Measurements from ENCODE around the gene SEMA3G. TPM values are rescaled to one million over a fixed set of nuclear protein-coding genes. Genes with fewer than 3 reads are reported as not detected.

SEMA3G gene
- total and polyA plus RNA-seq, 9 donors = 10.8 to 20.3 (median 15.6) TPM

DNA sequence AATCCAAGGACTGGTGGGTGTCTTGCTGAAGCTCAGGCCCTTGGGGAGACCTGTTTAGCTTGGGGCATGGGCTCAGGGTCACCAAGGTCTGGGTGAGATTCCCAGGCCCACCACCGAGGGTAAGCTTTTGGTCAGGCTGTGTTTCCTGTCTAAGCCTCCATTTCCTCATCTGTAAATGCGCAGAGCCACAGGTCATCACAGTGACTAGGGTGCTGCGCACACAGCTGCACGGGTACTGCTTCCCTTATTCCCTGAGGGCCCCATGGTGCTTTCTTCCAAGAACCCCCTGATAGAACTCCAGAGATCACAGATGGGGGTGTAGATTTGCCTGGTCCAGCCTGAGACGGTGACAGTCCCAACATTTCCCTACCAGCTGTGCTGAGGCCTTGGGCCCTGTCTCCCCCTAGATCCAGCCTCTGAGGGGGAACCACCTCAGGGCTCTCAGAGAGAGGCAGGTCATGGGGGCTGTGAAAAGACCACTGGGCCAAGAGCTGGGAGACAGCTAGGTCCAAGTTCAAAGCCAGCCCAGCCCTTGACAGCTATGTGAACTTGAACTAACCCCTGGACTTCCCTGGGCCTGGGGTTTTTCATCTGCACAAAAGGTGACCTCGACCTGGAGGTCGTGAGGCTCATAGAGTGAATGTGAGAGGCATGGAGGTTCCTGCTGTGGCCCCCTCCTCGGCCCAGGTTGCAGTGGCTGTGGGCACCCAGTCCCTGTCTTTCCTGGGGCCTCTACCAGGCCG, 60.7 kb downstream of the SEMA3G start:
- DNase-seq = no peak
- peaks cover 8% of the 10 kb centered on the region for H3K36me3 ChIP-seq (ENCODE audit: control insufficient read depth, insufficient read depth, low read length)
- H3K9me3 ChIP-seq (replicated peaks; ENCODE audit: control insufficient read depth, low read depth, low read length) = no peaks in the 10 kb centered on the region
- no peaks in the 10 kb centered on the region for H3K4me1 ChIP-seq (ENCODE audit: control insufficient read depth, insufficient read depth, low read length)
- H3K27ac ChIP-seq (ENCODE audit: low read length) = no peak overlapping the region
- WGBS (ENCODE audit: insufficient coverage) = 75% methylated on average over 7 of the region's 9 CpGs
- H3K27me3 ChIP-seq (ENCODE audit: control insufficient read depth, insufficient read depth, low read length) = no peaks in the 10 kb centered on the region
- H3K4me3 ChIP-seq (ENCODE audit: low read length) = no peak overlapping the region

DNA sequence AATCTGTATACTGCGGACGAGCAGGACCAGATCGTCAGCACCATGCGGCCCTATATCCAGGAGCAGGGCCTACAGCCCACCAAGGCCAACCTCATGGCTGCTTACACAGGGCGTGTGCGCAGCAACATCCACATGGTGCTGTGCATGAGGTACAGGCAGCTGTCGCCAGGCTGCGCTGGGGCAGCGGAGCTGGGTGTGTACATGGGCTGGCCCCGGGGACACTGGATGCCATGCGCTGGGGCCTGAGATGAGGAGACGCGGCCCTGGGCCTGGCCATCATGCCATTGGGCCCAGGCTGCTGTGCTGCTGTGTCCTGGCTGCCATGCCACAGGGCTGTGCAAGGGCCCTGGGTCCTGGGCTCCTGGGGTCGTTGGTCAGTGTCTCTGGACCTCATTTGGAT, 61.5 kb downstream of the SEMA3G start:
- WGBS (ENCODE audit: insufficient coverage) = 91% methylated on average over 14 of the region's 14 CpGs
- Histone ChIP-seq H3K4me3 (ENCODE audit: low read length) (no peak overlapping the region), H3K27me3 (ENCODE audit: control insufficient read depth, insufficient read depth, low read length) (no peaks in the 10 kb centered on the region)

More for the DNA sequence above, 61.5 kb downstream of the SEMA3G start:
- no peak overlapping the region for H3K27ac ChIP-seq (ENCODE audit: low read length)
- peaks cover 4% of the 10 kb centered on the region for H3K36me3 ChIP-seq (ENCODE audit: control insufficient read depth, insufficient read depth, low read length)
- H3K9me3 ChIP-seq (replicated peaks; ENCODE audit: control insufficient read depth, low read depth, low read length) = no peaks in the 10 kb centered on the region
- no peaks in the 10 kb centered on the region for H3K4me1 ChIP-seq (ENCODE audit: control insufficient read depth, insufficient read depth, low read length)
- no peak for DNase-seq

Other genes starting within 250 kb of the SEMA3G start
- gene ALAS1, start 246.9 kb downstream of the SEMA3G start, total RNA-seq = 30.4 TPM
- 10 to 100 TPM; 26.4 to 35.4 (median 31.1) TPM for gene ALAS1, start 246.9 kb downstream of the SEMA3G start, polyA plus RNA-seq (ENCODE audit: insufficient read depth in 1 of 8, insufficient read length in 8 of 8, low replicate concordance in 1 of 8)
- 0.09 TPM for gene TLR9, start 219.5 kb downstream of the SEMA3G start, total RNA-seq
- under 1 TPM in 7 of 8 donors, not detected in 1; 0.09 to 0.21 (median 0.16) TPM for gene TLR9, start 219.5 kb downstream of the SEMA3G start, polyA plus RNA-seq (ENCODE audit: insufficient read depth in 1 of 8, insufficient read length in 8 of 8, low replicate concordance in 1 of 8)
- 22.0 TPM for gene TWF2, start 205.9 kb downstream of the SEMA3G start, total RNA-seq
- gene TWF2, start 205.9 kb downstream of the SEMA3G start, polyA plus RNA-seq (ENCODE audit: insufficient read depth in 1 of 8, insufficient read length in 8 of 8, low replicate concordance in 1 of 8) = 10 to 100 TPM; 23.5 to 36.6 (median 29.9) TPM
- gene PPM1M, start 199.3 kb downstream of the SEMA3G start, total RNA-seq = 11.6 TPM
- 10 to 100 TPM; 13.2 to 22.5 (median 17.9) TPM for gene PPM1M, start 199.3 kb downstream of the SEMA3G start, polyA plus RNA-seq (ENCODE audit: insufficient read depth in 1 of 8, insufficient read length in 8 of 8, low replicate concordance in 1 of 8)
- gene WDR82, start 166.5 kb downstream of the SEMA3G start, total RNA-seq = 52.6 TPM
- 100 to 1,000 TPM in 2 of 8 donors, 10 to 100 TPM in 6; 74.2 to 103 (median 89.2) TPM for gene WDR82, start 166.5 kb downstream of the SEMA3G start, polyA plus RNA-seq (ENCODE audit: insufficient read depth in 1 of 8, insufficient read length in 8 of 8, low replicate concordance in 1 of 8)
- gene GLYCTK, start 157.3 kb downstream of the SEMA3G start, total RNA-seq = 4.5 TPM
- gene GLYCTK, start 157.3 kb downstream of the SEMA3G start, polyA plus RNA-seq (ENCODE audit: insufficient read depth in 1 of 8, insufficient read length in 8 of 8, low replicate concordance in 1 of 8) = 10 to 100 TPM in 1 of 8 donors, 1 to 10 TPM in 7; 4.0 to 10.2 (median 5.0) TPM
- 3.2 TPM for gene DNAH1, start 128.8 kb downstream of the SEMA3G start, total RNA-seq
- gene DNAH1, start 128.8 kb downstream of the SEMA3G start, polyA plus RNA-seq (ENCODE audit: insufficient read depth in 1 of 8, insufficient read length in 8 of 8, low replicate concordance in 1 of 8) = 1 to 10 TPM; 3.3 to 6.0 (median 4.6) TPM
- 39.1 TPM for gene BAP1, start 35.1 kb downstream of the SEMA3G start, total RNA-seq
- 10 to 100 TPM; 49.0 to 64.9 (median 55.5) TPM for gene BAP1, start 35.1 kb downstream of the SEMA3G start, polyA plus RNA-seq (ENCODE audit: insufficient read depth in 1 of 8, insufficient read length in 8 of 8, low replicate concordance in 1 of 8)
- gene PHF7, start 34.4 kb downstream of the SEMA3G start, total RNA-seq = 7.1 TPM
- 1 to 10 TPM; 6.9 to 9.3 (median 8.2) TPM for gene PHF7, start 34.4 kb downstream of the SEMA3G start, polyA plus RNA-seq (ENCODE audit: insufficient read depth in 1 of 8, insufficient read length in 8 of 8, low replicate concordance in 1 of 8)
- gene TNNC1, start 8.9 kb upstream of the SEMA3G start, total RNA-seq = 608 TPM
- gene TNNC1, start 8.9 kb upstream of the SEMA3G start, polyA plus RNA-seq (ENCODE audit: insufficient read depth in 1 of 8, insufficient read length in 8 of 8, low replicate concordance in 1 of 8) = 1,000 to 10,000 TPM in 2 of 8 donors, 100 to 1,000 TPM in 6; 521 to 1,724 (median 629) TPM
- gene NISCH, start 10.5 kb upstream of the SEMA3G start, total RNA-seq = 47.2 TPM
- gene NISCH, start 10.5 kb upstream of the SEMA3G start, polyA plus RNA-seq (ENCODE audit: insufficient read depth in 1 of 8, insufficient read length in 8 of 8, low replicate concordance in 1 of 8) = 10 to 100 TPM; 53.9 to 91.9 (median 68.9) TPM
- 58.4 TPM for gene STAB1, start 50.2 kb upstream of the SEMA3G start, total RNA-seq
- gene STAB1, start 50.2 kb upstream of the SEMA3G start, polyA plus RNA-seq (ENCODE audit: insufficient read depth in 1 of 8, insufficient read length in 8 of 8, low replicate concordance in 1 of 8) = 10 to 100 TPM; 39.4 to 60.5 (median 50.4) TPM
- 52.0 TPM for gene NT5DC2, start 88.8 kb upstream of the SEMA3G start, total RNA-seq
- gene NT5DC2, start 88.8 kb upstream of the SEMA3G start, polyA plus RNA-seq (ENCODE audit: insufficient read depth in 1 of 8, insufficient read length in 8 of 8, low replicate concordance in 1 of 8) = 100 to 1,000 TPM in 5 of 8 donors, 10 to 100 TPM in 3; 77.8 to 134 (median 103) TPM
- 15.7 TPM for gene UQCC5, start 91.5 kb upstream of the SEMA3G start, total RNA-seq
- 10 to 100 TPM; 10.3 to 14.5 (median 11.9) TPM for gene UQCC5, start 91.5 kb upstream of the SEMA3G start, polyA plus RNA-seq (ENCODE audit: insufficient read depth in 1 of 8, insufficient read length in 8 of 8, low replicate concordance in 1 of 8)
- gene PBRM1, start 240.8 kb upstream of the SEMA3G start, total RNA-seq = 53.1 TPM
- 10 to 100 TPM; 26.1 to 52.8 (median 45.8) TPM for gene PBRM1, start 240.8 kb upstream of the SEMA3G start, polyA plus RNA-seq (ENCODE audit: insufficient read depth in 1 of 8, insufficient read length in 8 of 8, low replicate concordance in 1 of 8)
- gene GNL3, start 240.9 kb upstream of the SEMA3G start, total RNA-seq = 88.7 TPM
- 100 to 1,000 TPM in 1 of 8 donors, 10 to 100 TPM in 7; 72.8 to 103 (median 86.7) TPM for gene GNL3, start 240.9 kb upstream of the SEMA3G start, polyA plus RNA-seq (ENCODE audit: insufficient read depth in 1 of 8, insufficient read length in 8 of 8, low replicate concordance in 1 of 8)

All from muscle of leg (tissue), 11 donors.